Hematopoietic multipotent progenitor cell (in vitro differentiated cells): Measurements from ENCODE around the gene UBE2F. TPM values are rescaled to one million over a fixed set of nuclear protein-coding genes. Genes with fewer than 3 reads are reported as not detected.
"Not testable (repeated sequence)": the region's sequence is repeated elsewhere in the genome, so short reads cannot be mapped to it uniquely, and the experiment has no call there.

Source experiments
- DNase-seq, 3 donors: peaks; one replicate each; pipeline ENCODE4 v3.0.0-alpha.2; 2011 to 2015; ENCODE audit warnings: low read depth in 2 of 3, low spot score in 2 of 3
- total RNA-seq: library from RNA; depleted of rRNA; stranded (reverse); fragments of >200 nt; gene quantifications from one replicate; pipeline ENCODE4 v1.2.3, GENCODE V29; 2012

The UBE2F gene
- total RNA-seq, 1 donor = 28.5 TPM

GRCh38 chr2:238010572-238010971, 43.8 kb downstream of the UBE2F start:
- DNase-seq = no peak

- no peak for DNase-seq
Observed at GRCh38 chr2:238013806-238014205, 47.0 kb downstream of the UBE2F start.

- peak in 2 of 3 donors; percentile 4 to 16 for DNase-seq
Observed at GRCh38 chr2:238015705-238016104, 48.9 kb downstream of the UBE2F start.

GRCh38 chr2:238016526-238016925, 49.7 kb downstream of the UBE2F start:
- no peak for DNase-seq

- no peak for DNase-seq
Observed at GRCh38 chr2:238019962-238020361, 53.1 kb downstream of the UBE2F start.

- no peak for DNase-seq
Observed at GRCh38 chr2:238020816-238021215, 54.0 kb downstream of the UBE2F start.

- no peak for DNase-seq
Observed at GRCh38 chr2:238021327-238021726, 54.5 kb downstream of the UBE2F start.

- no peak for DNase-seq
Observed at GRCh38 chr2:238022594-238023157, 55.9 kb downstream of the UBE2F start.

GRCh38 chr2:238023608-238024007, 56.8 kb downstream of the UBE2F start:
- DNase-seq = no peak

- DNase-seq = no peak
Observed at GRCh38 chr2:238024986-238025385, 58.2 kb downstream of the UBE2F start.

GRCh38 chr2:238025741-238026360, 59.0 kb downstream of the UBE2F start:
- DNase-seq = no peak

- no peak for DNase-seq
Observed at GRCh38 chr2:238027058-238027457, 60.2 kb downstream of the UBE2F start.

GRCh38 chr2:238027591-238028415, 61.0 kb downstream of the UBE2F start:
- peak in 2 of 3 donors; percentile 32 to 55 for DNase-seq

- DNase-seq = no peak
Observed at GRCh38 chr2:238029853-238030252, 63.0 kb downstream of the UBE2F start.

- no peak for DNase-seq
Observed at GRCh38 chr2:238030422-238031155, 63.8 kb downstream of the UBE2F start.

GRCh38 chr2:238031751-238032150, 64.9 kb downstream of the UBE2F start:
- no peak for DNase-seq

GRCh38 chr2:238032755-238033337, 66.0 kb downstream of the UBE2F start:
- no peak for DNase-seq

GRCh38 chr2:238033991-238034390, 67.2 kb downstream of the UBE2F start:
- DNase-seq = not testable (repeated sequence)

GRCh38 chr2:238038203-238038602, 71.4 kb downstream of the UBE2F start:
- DNase-seq = no peak

- DNase-seq = no peak
Observed at GRCh38 chr2:238039151-238039550, 72.3 kb downstream of the UBE2F start.

- no peak for DNase-seq
Observed at GRCh38 chr2:238039985-238040384, 73.2 kb downstream of the UBE2F start.
